H54 (cell line): ENCODE results near the gene ELMO3.

ENCODE experiments used
- DNase-seq: peaks from one replicate; pipeline ENCODE4 v3.0.0; 2011; ENCODE audit warnings: low spot score, mixed read lengths; ENCODE audit not compliant: insufficient read length
- FAIRE-seq: peaks from 3 replicates; lab custom pipeline; 2011; peaks lifted over from hg19 to GRCh38; lab: Jason Lieb, UNC
- POLR2A ChIP-seq: IDR thresholded peaks from 2 replicates; pipeline ENCODE4 v1.6.1; 2011; ENCODE audit warnings: low read depth, mild to moderate bottlenecking, low read length

ELMO3 gene

DNA sequence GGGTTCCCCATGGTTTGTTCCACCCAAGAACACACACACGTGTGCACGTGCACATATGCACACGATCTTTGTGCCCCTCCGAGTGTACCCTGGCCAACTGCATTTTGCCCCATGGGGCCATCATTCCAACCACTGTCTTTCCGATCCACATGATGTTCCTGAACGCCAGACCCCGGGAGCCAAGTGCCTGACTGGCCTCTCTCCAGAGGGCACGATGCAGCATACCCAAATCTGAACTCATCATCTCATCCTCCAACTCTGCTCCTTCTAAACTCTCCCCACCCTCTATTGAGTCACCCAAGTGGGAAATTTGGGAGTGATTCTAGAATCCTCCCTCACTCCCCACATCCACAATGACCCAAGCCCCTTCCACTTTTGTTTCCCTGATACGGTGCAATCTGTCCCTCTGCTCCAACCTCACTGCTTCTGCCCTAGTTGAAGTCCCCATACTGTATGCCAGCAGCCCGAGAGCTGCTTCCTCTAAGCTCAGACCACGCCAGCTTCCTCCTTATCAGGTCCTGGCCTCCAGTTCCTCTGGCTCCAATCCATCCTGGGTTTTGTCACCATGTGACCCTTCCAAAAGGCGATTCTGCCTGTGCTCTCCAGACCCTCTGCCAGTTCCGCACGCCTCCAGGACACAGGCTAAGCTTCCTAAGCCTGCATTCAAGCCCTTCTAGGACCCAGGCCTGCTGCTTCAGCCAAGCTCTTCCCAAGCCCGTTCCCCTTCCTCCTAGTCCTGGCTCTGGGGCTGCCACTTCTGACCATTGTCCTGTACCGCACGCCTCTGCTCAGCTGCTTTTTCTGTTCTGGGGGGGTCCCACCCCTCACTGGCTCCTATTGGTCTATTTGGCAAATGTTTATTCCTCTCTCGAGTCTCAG is 17.9 kb downstream of the ELMO3 start:
- TF ChIP-seq POLR2A, result no peak
- FAIRE-seq (no peak), DNase-seq (no peak)

DNA sequence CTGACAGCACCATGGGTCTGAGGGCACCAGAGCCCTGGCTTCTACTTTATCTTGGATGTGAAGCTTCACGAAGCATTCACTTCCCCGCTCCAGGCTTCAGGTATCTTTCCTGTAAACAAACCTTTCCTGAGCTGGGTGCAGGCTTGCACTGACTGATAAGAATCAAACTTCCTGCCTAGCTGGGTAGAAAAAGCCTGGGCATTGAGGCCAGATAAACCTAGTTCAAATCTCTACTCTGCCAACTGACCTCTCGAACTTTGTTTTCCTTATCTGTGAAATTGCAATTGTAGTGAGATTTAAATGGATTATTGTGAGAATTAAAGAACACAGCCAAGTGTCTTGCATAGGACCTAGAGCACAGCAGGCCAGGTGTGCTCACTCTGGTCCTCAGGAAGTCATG is 25.1 kb downstream of the ELMO3 start:
- TF ChIP-seq POLR2A, result no peak
- DNase-seq (no peak), FAIRE-seq (no peak)

DNA sequence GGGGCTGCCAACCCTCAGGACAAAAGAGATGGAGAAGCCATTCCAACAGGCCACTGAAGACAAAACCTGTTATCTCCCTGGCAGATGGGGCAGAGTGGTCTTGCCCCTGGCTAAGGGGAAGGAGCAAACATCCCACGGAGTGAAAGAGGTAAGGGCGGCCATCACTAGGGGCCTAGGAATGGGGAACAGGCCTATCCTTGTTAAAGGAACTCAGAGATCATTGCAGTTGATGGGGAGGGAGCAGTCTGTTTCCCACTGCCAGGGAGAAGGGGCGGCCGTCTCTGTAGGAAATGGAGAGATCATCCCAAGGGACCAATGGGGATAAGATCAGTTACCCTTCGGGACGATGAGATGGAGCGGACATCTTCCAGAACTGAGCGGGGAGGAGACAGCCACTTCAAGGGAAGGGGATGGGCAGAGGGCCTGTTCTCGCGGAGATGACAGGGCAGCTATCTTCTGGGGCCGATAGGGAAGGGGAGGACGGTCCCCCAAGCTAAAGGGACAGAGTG is 27.4 kb downstream of the ELMO3 start:
- peak; percentile 53; the same call in 1 of the 2 replicates for TF ChIP-seq POLR2A
- no peak for DNase-seq
- FAIRE-seq, result no peak

- peak; percentile 95 for DNase-seq
- TF ChIP-seq POLR2A, result peak; percentile 44
- FAIRE-seq, result peak; percentile 86
Observed at GRCh38 chr16:67226804-67227566, 28.1 kb downstream of the ELMO3 start, which contains the start of gene TMEM208. TMEM208 (plus strand) TSS chr16:67227130; CDS start chr16:67227219, 89 bp downstream.

DNA sequence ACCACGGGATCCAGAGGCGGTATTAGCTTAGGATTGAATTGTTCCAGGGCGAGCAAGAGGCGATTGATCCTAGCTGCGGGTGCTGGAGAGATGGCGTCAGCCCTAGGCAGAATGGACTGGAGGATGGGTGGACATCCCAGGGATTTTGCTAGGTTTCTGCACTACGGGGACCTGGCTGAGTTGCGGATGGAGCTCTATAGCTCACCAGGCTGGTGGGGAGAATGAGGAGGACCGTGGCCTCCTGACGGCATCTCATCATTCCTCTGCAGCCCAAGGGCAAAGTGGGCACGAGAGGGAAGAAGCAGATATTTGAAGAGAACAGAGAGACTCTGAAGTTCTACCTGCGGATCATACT is 28.6 kb downstream of the ELMO3 start:
- FAIRE-seq (no peak), DNase-seq (no peak)
- TF ChIP-seq POLR2A, result no peak

GRCh38 chr16:67228034-67228785 is 29.3 kb downstream of the ELMO3 start:
- no peak for FAIRE-seq
- no peak for DNase-seq
- no peak for TF ChIP-seq POLR2A

DNA sequence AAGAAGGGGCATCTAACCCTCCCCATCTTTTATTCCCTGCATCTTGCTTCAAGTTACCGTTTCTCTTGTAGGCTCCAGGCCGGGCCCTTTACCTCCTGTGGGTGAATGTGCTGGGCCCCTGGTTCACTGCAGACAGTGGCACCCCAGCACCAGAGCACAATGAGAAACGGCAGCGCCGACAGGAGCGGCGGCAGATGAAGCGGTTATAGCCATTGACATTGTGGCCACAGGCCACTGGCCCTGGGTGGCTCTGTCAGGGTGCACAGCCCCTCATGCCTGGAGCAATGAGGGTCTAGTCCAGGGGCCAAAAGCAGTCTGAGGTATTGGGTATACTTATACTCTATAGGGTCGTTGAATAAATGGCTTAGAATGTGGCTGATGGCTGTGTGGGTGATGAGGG is 30.0 kb downstream of the ELMO3 start:
- TF ChIP-seq POLR2A, result no peak
- DNase-seq (no peak), FAIRE-seq (no peak)

DNA sequence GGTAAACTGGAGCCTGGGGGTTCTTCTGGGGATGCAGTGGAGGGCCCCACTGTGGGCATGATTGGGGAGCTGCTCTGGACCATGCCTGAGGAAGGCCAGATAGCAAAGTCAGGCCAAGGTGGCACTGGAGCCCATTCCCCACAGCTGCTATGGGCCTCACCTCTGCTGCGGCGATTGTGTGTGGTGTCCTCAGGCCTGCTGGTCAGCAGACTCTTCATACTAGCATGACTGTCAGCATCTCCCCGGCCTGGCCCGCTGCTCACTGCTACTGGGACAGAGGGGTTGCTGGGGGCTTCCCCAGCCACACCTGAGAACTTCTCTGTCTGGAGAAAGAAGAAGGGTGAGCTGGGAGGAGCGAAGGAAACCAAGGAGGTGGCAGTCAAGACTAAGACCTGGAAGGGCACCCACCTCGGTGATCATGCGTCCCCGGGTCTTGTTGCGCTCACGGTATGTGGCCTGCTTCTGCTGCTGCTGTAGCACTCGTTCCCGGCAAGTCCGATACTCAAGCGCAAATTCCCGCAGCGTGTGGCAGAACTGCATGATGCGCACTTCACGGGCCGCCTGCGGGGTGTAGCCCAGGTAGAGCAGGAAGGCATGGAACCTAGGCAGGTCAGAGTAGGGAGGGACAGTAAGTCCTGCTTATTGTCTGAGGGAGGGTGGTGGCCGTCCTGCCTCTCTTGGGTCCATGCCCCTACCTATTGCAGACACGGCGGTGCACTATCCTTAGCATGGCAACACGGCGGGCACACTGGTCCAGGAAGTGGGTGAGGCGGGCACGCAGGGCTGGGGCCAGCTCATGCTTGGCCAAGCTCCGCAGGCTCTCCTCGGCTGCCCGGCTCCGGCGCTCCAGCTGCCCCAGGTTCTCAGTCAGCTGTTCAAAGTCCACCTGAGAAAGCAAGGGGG is 31.2 kb downstream of the ELMO3 start:
- DNase-seq (no peak), FAIRE-seq (no peak)
- no peak for TF ChIP-seq POLR2A

DNA sequence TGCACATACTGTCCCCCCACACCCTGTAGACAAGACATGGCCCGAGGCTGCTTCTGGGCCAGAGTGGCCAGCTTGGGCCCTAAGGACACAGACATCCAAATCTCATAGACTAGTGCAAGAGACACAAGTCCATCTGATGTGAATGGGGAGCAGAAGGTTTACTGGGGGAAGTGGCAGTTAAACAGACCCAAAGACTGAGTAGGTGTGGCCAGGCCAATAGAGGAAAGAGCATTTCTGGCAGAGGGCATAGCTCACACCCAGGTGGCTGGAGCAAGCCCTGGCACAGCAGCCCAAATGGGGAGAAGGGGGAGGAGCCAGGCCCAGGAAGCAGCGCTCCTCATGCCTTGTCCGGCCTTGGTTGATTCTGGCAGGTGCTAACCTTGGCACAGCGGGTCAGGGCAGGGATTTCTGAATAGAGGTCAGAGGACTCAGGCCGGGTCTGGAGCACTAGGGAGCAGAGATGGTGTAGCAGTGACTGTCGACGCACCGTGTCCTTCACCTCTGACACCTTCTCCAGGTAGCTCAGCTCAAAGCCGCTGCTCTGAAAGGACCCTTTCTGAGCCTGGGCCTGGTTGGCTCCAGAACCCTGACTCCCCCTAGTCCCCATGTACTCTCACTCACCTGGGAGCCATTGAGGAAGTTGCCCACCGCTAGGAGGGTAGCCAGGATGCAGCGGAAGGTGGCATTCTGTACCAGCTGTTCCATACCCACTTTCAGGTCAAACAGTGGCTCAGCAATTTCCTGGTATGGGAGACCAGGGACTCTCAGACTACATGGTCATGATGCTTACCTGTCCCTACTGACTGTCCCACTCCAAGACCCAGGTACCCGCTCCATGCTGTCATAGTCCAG is 32.1 kb downstream of the ELMO3 start:
- DNase-seq (no peak), FAIRE-seq (no peak)
- no peak for TF ChIP-seq POLR2A

DNA sequence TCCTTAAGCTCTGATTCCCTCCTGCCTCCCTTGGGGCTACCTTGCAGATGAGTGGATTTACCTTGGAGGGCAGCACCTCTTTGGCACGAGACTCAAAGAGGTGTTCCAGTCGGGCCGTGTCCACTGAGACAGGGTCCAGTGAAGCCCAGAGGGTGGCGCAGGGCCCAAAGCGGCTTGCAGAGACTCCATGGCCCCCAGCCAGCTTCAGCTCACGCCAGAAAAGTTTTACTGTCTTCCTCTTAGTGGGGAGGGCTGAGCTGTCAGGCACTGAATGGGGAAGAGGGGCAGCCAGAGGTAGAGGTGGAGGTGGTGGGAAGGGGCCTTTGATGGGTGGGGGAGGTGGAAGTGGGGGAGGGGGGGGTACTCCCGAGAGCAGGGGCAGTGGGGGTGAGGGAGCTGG is 34.7 kb downstream of the ELMO3 start:
- no peak for FAIRE-seq
- no peak for TF ChIP-seq POLR2A
- no peak for DNase-seq

- DNase-seq (no peak), FAIRE-seq (no peak)
- TF ChIP-seq POLR2A, result no peak
Observed at GRCh38 chr16:67234180-67234597, 35.3 kb downstream of the ELMO3 start.
